ENCODE results near the gene RAB3A.

RAB3A gene

DNA sequence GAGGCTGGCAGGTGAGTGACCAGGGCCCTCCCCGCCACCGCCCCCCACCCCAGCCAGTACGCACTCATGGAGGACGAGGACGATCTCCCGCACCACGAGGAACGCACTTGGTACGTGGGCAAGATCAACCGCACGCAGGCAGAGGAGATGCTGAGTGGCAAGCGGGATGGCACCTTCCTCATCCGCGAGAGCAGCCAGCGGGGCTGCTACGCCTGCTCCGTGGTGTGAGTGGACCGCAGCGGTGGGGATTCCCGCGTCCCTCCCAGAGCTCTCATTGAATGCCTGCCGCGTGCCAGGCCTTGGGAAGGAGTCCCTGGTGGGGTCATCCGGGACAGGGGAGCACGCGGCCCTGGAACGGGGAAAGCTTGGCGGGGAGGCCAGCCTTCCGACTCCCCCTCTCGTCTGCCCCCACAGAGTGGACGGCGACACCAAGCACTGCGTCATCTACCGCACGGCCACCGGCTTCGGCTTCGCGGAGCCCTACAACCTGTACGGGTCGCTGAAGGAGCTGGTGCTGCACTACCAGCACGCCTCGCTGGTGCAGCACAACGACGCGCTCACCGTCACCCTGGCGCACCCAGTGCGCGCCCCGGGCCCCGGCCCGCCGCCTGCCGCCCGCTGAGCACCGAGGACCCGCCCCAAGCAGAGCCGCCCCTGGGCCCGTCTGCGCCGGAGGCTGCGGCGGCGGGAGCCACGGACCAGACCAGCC lies 35.0 kb downstream of the RAB3A start:
- no peak for DNase-seq
- Histone ChIP-seq H3K27ac (ENCODE audit: low read length, poor library complexity, severe bottlenecking) (no peak overlapping the region), H2BK120ac (ENCODE audit: low read depth, low read length) (no peak overlapping the region), H2BK15ac (ENCODE audit: low read depth, poor library complexity, severe bottlenecking) (no peak overlapping the region), H4K8ac (ENCODE audit: low read length) (no peak overlapping the region), H3K23ac (ENCODE audit: low read length in 2 of 2) (no peak overlapping the region), H4K91ac (ENCODE audit: low read length) (no peak overlapping the region), H3K27me3 (ENCODE audit: control insufficient read depth in 1 of 2, insufficient read depth in 1 of 2, low read length in 2 of 2) (no peaks in the 10 kb centered on the region), H3K4me2 (ENCODE audit: low read length, poor library complexity, severe bottlenecking) (no peak overlapping the region), H3K36me3 (ENCODE audit: control insufficient read depth in 1 of 2, insufficient read depth in 2 of 2, low read depth in 1 of 2, low read length in 2 of 2) (peaks cover 47 to 76% of the 10 kb centered on the region in 2 experiments), H3K4me3 (ENCODE audit: insufficient read depth in 1 of 2, low read depth in 1 of 2, low read length in 2 of 2) (no peak overlapping the region), H3K4ac (ENCODE audit: low read depth in 1 of 2, low read length in 2 of 2) (no peak overlapping the region), H3K9ac (ENCODE audit: low read length) (no peak overlapping the region), H3K4me1 (ENCODE audit: control insufficient read depth, insufficient read depth, low read depth, low read length) (peaks cover 8% of the 10 kb centered on the region), H2BK12ac (ENCODE audit: low read length in 2 of 2) (no peak overlapping the region), H3K18ac (ENCODE audit: low read depth in 1 of 2, low read length in 2 of 2) (no peak overlapping the region), H2BK5ac (ENCODE audit: low read depth, low read length, poor library complexity, severe bottlenecking) (no peak overlapping the region), H3K79me1 (replicated peaks; ENCODE audit: low read length, poor library complexity, severe bottlenecking) (peaks cover 6% of the 10 kb centered on the region), H3K14ac (ENCODE audit: low read length in 2 of 2) (no peak overlapping the region), H3K9me3 (ENCODE audit: control insufficient read depth, low read length) (no peaks in the 10 kb centered on the region), H2AK5ac (ENCODE audit: low read length, severe bottlenecking) (no peak overlapping the region), H2AFZ (ENCODE audit: low read depth, low read length) (no peak overlapping the region)
- WGBS: 95% methylated on average over 66 of the region's 66 CpGs

DNA sequence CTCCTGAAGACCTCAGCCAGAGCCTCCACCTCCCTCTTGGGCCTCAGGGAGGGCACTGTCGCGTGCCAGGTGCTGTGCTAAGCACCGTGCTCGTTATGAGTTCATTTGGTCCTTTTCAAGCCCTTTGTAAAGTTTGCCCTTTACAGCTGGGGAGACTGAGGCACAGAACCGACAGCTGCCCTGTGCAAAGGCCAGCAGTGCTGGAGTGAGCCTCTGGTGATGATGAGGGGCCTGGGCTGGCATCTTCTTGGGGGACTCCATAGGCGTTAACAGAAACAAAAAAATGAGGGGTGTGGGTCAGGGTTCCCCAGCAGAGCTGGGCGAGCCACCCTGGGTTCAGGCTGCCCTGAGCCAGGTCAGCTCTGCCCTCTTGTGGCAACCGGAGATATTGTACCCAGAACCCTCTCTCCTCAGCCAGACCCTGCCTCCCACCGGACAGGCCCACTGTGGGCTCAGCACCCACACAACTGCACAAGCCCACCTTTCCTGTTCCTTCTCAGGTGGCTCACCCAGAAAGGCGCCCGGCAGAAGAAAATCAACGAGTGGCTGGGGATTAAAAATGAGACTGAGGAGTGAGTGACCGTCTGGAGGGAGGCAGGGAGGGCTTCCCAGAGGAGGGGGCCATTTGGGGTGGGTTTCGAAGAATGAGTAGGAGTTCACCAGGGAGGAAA lies 35.7 kb downstream of the RAB3A start:
- Histone ChIP-seq H3K23ac (ENCODE audit: low read length in 2 of 2) (no peak overlapping the region), H3K4me2 (ENCODE audit: low read length, poor library complexity, severe bottlenecking) (no peak overlapping the region), H3K4me1 (ENCODE audit: control insufficient read depth, insufficient read depth, low read depth, low read length) (peaks cover 2% of the 10 kb centered on the region), H3K4ac (ENCODE audit: low read depth in 1 of 2, low read length in 2 of 2) (no peak overlapping the region), H3K36me3 (ENCODE audit: control insufficient read depth in 1 of 2, insufficient read depth in 2 of 2, low read depth in 1 of 2, low read length in 2 of 2) (peaks cover 52 to 83% of the 10 kb centered on the region in 2 experiments), H2BK120ac (ENCODE audit: low read depth, low read length) (no peak overlapping the region), H3K14ac (ENCODE audit: low read length in 2 of 2) (no peak overlapping the region), H3K18ac (ENCODE audit: low read depth in 1 of 2, low read length in 2 of 2) (no peak overlapping the region), H2AK5ac (ENCODE audit: low read length, severe bottlenecking) (no peak overlapping the region), H3K79me1 (replicated peaks; ENCODE audit: low read length, poor library complexity, severe bottlenecking) (peaks cover 10% of the 10 kb centered on the region), H2BK12ac (ENCODE audit: low read length in 2 of 2) (no peak overlapping the region), H4K8ac (ENCODE audit: low read length) (no peak overlapping the region), H3K4me3 (ENCODE audit: insufficient read depth in 1 of 2, low read depth in 1 of 2, low read length in 2 of 2) (no peak overlapping the region), H2BK5ac (ENCODE audit: low read depth, low read length, poor library complexity, severe bottlenecking) (no peak overlapping the region), H3K27ac (ENCODE audit: low read length, poor library complexity, severe bottlenecking) (no peak overlapping the region), H3K9ac (ENCODE audit: low read length) (no peak overlapping the region), H2BK15ac (ENCODE audit: low read depth, poor library complexity, severe bottlenecking) (no peak overlapping the region), H2AFZ (ENCODE audit: low read depth, low read length) (no peak overlapping the region), H3K9me3 (ENCODE audit: control insufficient read depth, low read length) (no peaks in the 10 kb centered on the region), H3K27me3 (ENCODE audit: control insufficient read depth in 1 of 2, insufficient read depth in 1 of 2, low read length in 2 of 2) (no peaks in the 10 kb centered on the region), H4K91ac (ENCODE audit: low read length) (no peak overlapping the region)
- peak; percentile 47 for DNase-seq
- WGBS: 76% methylated on average over 12 of the region's 14 CpGs

DNA sequence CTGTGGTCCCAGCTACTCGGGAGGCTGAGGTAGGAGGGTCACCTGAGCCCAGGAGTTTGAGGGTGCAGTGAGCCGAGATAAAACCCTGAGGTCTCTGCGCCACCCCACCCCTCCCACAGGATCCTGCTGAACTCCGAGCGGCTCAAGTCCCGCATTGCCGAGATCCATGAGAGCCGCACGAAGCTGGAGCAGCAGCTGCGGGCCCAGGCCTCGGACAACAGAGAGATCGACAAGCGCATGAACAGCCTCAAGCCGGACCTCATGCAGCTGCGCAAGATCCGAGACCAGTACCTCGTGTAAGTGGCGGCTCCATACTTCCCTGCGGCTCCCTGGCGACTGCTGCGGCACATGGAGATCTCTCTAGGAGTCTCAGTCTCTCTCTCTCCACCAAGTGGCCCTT lies 36.8 kb downstream of the RAB3A start:
- no peak for DNase-seq
- 95% methylated on average over 21 of the region's 21 CpGs for WGBS
- Histone ChIP-seq H3K79me1 (replicated peaks; ENCODE audit: low read length, poor library complexity, severe bottlenecking) (peaks cover 15% of the 10 kb centered on the region), H2BK5ac (ENCODE audit: low read depth, low read length, poor library complexity, severe bottlenecking) (no peak overlapping the region), H2AFZ (ENCODE audit: low read depth, low read length) (no peak overlapping the region), H3K36me3 (ENCODE audit: control insufficient read depth in 1 of 2, insufficient read depth in 2 of 2, low read depth in 1 of 2, low read length in 2 of 2) (peaks cover 62 to 91% of the 10 kb centered on the region in 2 experiments), H3K4ac (ENCODE audit: low read depth in 1 of 2, low read length in 2 of 2) (no peak overlapping the region), H2BK12ac (ENCODE audit: low read length in 2 of 2) (no peak overlapping the region), H4K8ac (ENCODE audit: low read length) (no peak overlapping the region), H3K27ac (ENCODE audit: low read length, poor library complexity, severe bottlenecking) (no peak overlapping the region), H3K14ac (ENCODE audit: low read length in 2 of 2) (no peak overlapping the region), H3K4me3 (ENCODE audit: insufficient read depth in 1 of 2, low read depth in 1 of 2, low read length in 2 of 2) (no peak overlapping the region), H2BK120ac (ENCODE audit: low read depth, low read length) (no peak overlapping the region), H3K9me3 (ENCODE audit: control insufficient read depth, low read length) (no peaks in the 10 kb centered on the region), H3K4me1 (ENCODE audit: control insufficient read depth, insufficient read depth, low read depth, low read length) (no peaks in the 10 kb centered on the region), H3K18ac (ENCODE audit: low read depth in 1 of 2, low read length in 2 of 2) (no peak overlapping the region), H4K91ac (ENCODE audit: low read length) (no peak overlapping the region), H3K27me3 (ENCODE audit: control insufficient read depth in 1 of 2, insufficient read depth in 1 of 2, low read length in 2 of 2) (no peaks in the 10 kb centered on the region), H3K9ac (ENCODE audit: low read length) (no peak overlapping the region), H3K4me2 (ENCODE audit: low read length, poor library complexity, severe bottlenecking) (no peak overlapping the region), H2AK5ac (ENCODE audit: low read length, severe bottlenecking) (no peak overlapping the region), H3K23ac (ENCODE audit: low read length in 2 of 2) (no peak overlapping the region), H2BK15ac (ENCODE audit: low read depth, poor library complexity, severe bottlenecking) (no peak overlapping the region)

DNA sequence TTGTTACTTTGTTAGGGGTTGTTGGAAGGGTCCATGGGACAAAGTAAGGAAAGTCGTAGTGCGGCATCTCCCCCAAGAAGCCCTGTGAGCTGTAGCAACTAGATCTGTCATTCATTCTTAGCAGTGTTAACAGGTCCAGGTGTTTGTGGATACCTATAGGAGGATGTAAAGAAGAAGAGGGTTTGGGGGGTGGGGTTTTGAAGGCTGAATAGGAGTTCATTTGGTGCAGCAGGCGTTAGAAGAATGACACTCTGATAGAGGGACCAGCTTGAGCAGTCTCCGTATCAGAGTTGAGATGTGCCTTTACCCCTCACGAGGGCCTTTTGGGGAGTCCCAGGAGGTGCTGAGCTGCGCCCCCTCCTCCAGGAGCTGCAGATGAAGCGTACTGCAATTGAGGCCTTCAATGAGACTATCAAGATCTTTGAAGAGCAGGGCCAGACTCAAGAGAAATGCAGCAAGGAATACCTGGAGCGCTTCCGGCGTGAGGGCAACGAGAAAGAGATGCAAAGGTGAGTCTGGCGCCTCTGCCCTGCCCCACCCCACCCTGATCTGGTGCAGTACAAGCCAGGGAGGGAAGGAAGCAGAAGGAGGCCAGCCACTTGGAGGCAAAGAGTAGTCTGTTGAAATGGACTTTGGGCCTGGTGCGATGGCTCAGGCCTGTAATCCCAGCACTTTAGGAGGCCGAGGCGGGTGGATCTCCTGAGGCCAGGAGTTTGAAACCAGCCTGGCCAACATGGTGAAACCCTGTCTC lies 37.9 kb downstream of the RAB3A start:
- Histone ChIP-seq H3K9me3 (ENCODE audit: control insufficient read depth, low read length) (no peaks in the 10 kb centered on the region), H3K4ac (ENCODE audit: low read depth in 1 of 2, low read length in 2 of 2) (no peak overlapping the region), H3K9ac (ENCODE audit: low read length) (no peak overlapping the region), H2BK5ac (ENCODE audit: low read depth, low read length, poor library complexity, severe bottlenecking) (no peak overlapping the region), H4K8ac (ENCODE audit: low read length) (no peak overlapping the region), H3K4me1 (ENCODE audit: control insufficient read depth, insufficient read depth, low read depth, low read length) (peaks cover 8% of the 10 kb centered on the region), H3K79me1 (replicated peaks; ENCODE audit: low read length, poor library complexity, severe bottlenecking) (peaks cover 21% of the 10 kb centered on the region), H2AFZ (ENCODE audit: low read depth, low read length) (no peak overlapping the region), H3K27me3 (ENCODE audit: control insufficient read depth in 1 of 2, insufficient read depth in 1 of 2, low read length in 2 of 2) (no peaks in the 10 kb centered on the region), H3K18ac (ENCODE audit: low read depth in 1 of 2, low read length in 2 of 2) (no peak overlapping the region), H4K91ac (ENCODE audit: low read length) (no peak overlapping the region), H3K36me3 (ENCODE audit: control insufficient read depth in 1 of 2, insufficient read depth in 2 of 2, low read depth in 1 of 2, low read length in 2 of 2) (peaks cover 65 to 90% of the 10 kb centered on the region in 2 experiments), H3K4me3 (ENCODE audit: insufficient read depth in 1 of 2, low read depth in 1 of 2, low read length in 2 of 2) (no peak overlapping the region), H2BK12ac (ENCODE audit: low read length in 2 of 2) (no peak overlapping the region), H2BK15ac (ENCODE audit: low read depth, poor library complexity, severe bottlenecking) (no peak overlapping the region), H3K27ac (ENCODE audit: low read length, poor library complexity, severe bottlenecking) (no peak overlapping the region), H3K14ac (ENCODE audit: low read length in 2 of 2) (no peak overlapping the region), H3K23ac (ENCODE audit: low read length in 2 of 2) (no peak overlapping the region), H3K4me2 (ENCODE audit: low read length, poor library complexity, severe bottlenecking) (no peak overlapping the region), H2AK5ac (ENCODE audit: low read length, severe bottlenecking) (no peak overlapping the region), H2BK120ac (ENCODE audit: low read depth, low read length) (no peak overlapping the region)
- 97% methylated on average over 15 of the region's 15 CpGs for WGBS
- no peak for DNase-seq
